GM10248 (cell line): ENCODE results near the gene PIWIL1.

Source experiments
- CTCF ChIA-PET: fragments of 300-600 bp; sonication (Branson Sonifier 250); formaldehyde crosslinking; extraction: SDS; loops from one replicate; lab custom pipeline; 2021; ENCODE audit warnings: antibody characterized with exemption; lab: Yijun Ruan, JAX
- POLR2A ChIA-PET: fragments of 350-650 bp; sonication (Branson Sonifier 250); formaldehyde crosslinking; extraction: SDS; loops from one replicate; lab custom pipeline; 2020; ENCODE audit warnings: antibody characterized with exemption; lab: Yijun Ruan, JAX
- DNase-seq: peaks from one replicate; pipeline ENCODE4 v3.0.0; 2012; ENCODE audit errors: extremely low spot score
- CTCF ChIP-seq: IDR thresholded peaks from 2 replicates; pipeline ENCODE4 v1.5.1; 2012; ENCODE audit warnings: mild to moderate bottlenecking, low read depth; ENCODE audit errors: extremely low read depth, missing control alignments, control extremely low read depth

PIWIL1 gene

GRCh38 chr12:130320536-130320935 lies 17.2 kb upstream of the PIWIL1 start:
- DNase-seq: no peak
- TF ChIP-seq CTCF: no peak
- CTCF ChIA-PET: interaction anchor here (1.7 kb wide), 1 partner anchor 29 kb away, joined by 5 read pairs; no protein-coding TSS in a partner anchor
- POLR2A ChIA-PET: no interaction called here

GRCh38 chr12:130322263-130322662 lies 15.4 kb upstream of the PIWIL1 start:
- DNase-seq: no peak
- POLR2A ChIA-PET: no interaction called here
- no peak for TF ChIP-seq CTCF
- CTCF ChIA-PET: interaction anchor here (1.7 kb wide), 1 partner anchor 27 kb away, joined by 5 read pairs; no protein-coding TSS in a partner anchor

GRCh38 chr12:130330685-130331084 lies 7.0 kb upstream of the PIWIL1 start:
- ChIA-PET CTCF (interaction anchor here (1.3 to 1.6 kb wide), 4 partner anchors 9 to 298 kb away, joined by 3 to 4 read pairs (median 4); no protein-coding TSS in a partner anchor), POLR2A (no interaction called here)
- no peak for DNase-seq
- no peak for TF ChIP-seq CTCF

- ChIA-PET POLR2A (no interaction called here), CTCF (interaction anchor here (1.3 to 1.6 kb wide), 3 partner anchors 10 to 299 kb away, joined by 3 to 4 read pairs (median 4); no protein-coding TSS in a partner anchor)
- DNase-seq: no peak
- TF ChIP-seq CTCF: no peak
These were observed 6.5 kb upstream of the PIWIL1 start for GRCh38 chr12:130331146-130331545.

- no peak for TF ChIP-seq CTCF
- DNase-seq: no peak
- POLR2A ChIA-PET: no interaction called here
- CTCF ChIA-PET: no interaction called here
These were observed 4.3 kb upstream of the PIWIL1 start for GRCh38 chr12:130333341-130333740.

- DNase-seq: no peak
- ChIA-PET CTCF (interaction anchor here (1.0 kb wide), 1 partner anchor 10 kb away, joined by 3 read pairs; no protein-coding TSS in a partner anchor), POLR2A (no interaction called here)
These were observed 3.3 kb upstream of the PIWIL1 start for GRCh38 chr12:130334399-130334798.

More at GRCh38 chr12:130334399-130334798, 3.3 kb upstream of the PIWIL1 start:
- no peak for TF ChIP-seq CTCF
